ENCODE data around the gene HDAC9. TPM values are rescaled to one million over a fixed set of nuclear protein-coding genes. Genes with fewer than 3 reads are reported as not detected.

HDAC9 gene
- total RNA-seq, 1 experiment from 2014 or later, result 4.3 TPM

- Histone ChIP-seq H3K9me2 (ENCODE audit: insufficient read depth) (no peaks in the 10 kb centered on the region), H3K36me3 (ENCODE audit: control insufficient read depth in 1 of 2, insufficient read depth in 2 of 2, low read length in 2 of 2) (no peaks in the 10 kb centered on the region), H3K27ac (ENCODE audit: low read depth, low read length) (no peak overlapping the region), H3K9ac (ENCODE audit: low read length) (no peak overlapping the region), H2AFZ (ENCODE audit: low read depth, low read length, poor library complexity, severe bottlenecking) (no peak overlapping the region), H3K9me3 (ENCODE audit: control insufficient read depth in 1 of 2, insufficient read depth in 1 of 2, low read depth in 1 of 2, low read length in 2 of 2) (no peaks in the 10 kb centered on the region), H3K4me3 (replicated peaks in 1 of 2; ENCODE audit: low read depth in 1 of 2, low read length in 2 of 2) (no peak overlapping the region), H3K4me1 (ENCODE audit: control insufficient read depth in 1 of 2, insufficient read depth in 2 of 2, low read length in 2 of 2) (peaks cover 3 to 4% of the 10 kb centered on the region in 2 experiments; a peak in 3 of 4 replicates), H3K79me2 (ENCODE audit: insufficient read depth, low read length) (no peaks in the 10 kb centered on the region), H4K20me1 (ENCODE audit: insufficient read depth) (no peaks in the 10 kb centered on the region), H3K4me2 (ENCODE audit: low read length) (no peak overlapping the region), H3K27me3 (ENCODE audit: insufficient read depth, low read length) (no peaks in the 10 kb centered on the region)
- TF ChIP-seq EZH2phosphoT487 (IDR thresholded peaks at IDR 0.05; ENCODE audit: borderline replicate concordance), result no peak
- no peak for TF ChIP-seq TCF7L2 (IDR thresholded peaks at IDR 0.05; ENCODE audit: borderline replicate concordance, extremely low read depth, insufficient read depth, insufficient read length)
- no peak for TF ChIP-seq SRF (IDR thresholded peaks at IDR 0.05; ENCODE audit: low read depth)
- no peak for TF ChIP-seq EZH2 (IDR thresholded peaks at IDR 0.05)
- no peak for TF ChIP-seq SIN3A (IDR thresholded peaks at IDR 0.05; ENCODE audit: low read depth)
- TF ChIP-seq ZBTB33 (IDR thresholded peaks at IDR 0.05; ENCODE audit: extremely low read depth, insufficient replicate concordance, low read length), result no peak
- TF ChIP-seq CBX3 (IDR thresholded peaks at IDR 0.05; ENCODE audit: low read depth), result no peak
- TF ChIP-seq JUND (IDR thresholded peaks at IDR 0.05), result no peak
- no peak for TF ChIP-seq POLR2A (IDR thresholded peaks at IDR 0.05; ENCODE audit: borderline replicate concordance, extremely low read depth, insufficient read depth, insufficient read length)
- TF ChIP-seq, protein P1, sequence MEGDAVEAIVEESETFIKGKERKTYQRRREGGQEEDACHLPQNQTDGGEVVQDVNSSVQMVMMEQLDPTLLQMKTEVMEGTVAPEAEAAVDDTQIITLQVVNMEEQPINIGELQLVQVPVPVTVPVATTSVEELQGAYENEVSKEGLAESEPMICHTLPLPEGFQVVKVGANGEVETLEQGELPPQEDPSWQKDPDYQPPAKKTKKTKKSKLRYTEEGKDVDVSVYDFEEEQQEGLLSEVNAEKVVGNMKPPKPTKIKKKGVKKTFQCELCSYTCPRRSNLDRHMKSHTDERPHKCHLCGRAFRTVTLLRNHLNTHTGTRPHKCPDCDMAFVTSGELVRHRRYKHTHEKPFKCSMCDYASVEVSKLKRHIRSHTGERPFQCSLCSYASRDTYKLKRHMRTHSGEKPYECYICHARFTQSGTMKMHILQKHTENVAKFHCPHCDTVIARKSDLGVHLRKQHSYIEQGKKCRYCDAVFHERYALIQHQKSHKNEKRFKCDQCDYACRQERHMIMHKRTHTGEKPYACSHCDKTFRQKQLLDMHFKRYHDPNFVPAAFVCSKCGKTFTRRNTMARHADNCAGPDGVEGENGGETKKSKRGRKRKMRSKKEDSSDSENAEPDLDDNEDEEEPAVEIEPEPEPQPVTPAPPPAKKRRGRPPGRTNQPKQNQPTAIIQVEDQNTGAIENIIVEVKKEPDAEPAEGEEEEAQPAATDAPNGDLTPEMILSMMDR (IDR thresholded peaks at IDR 0.05 in 2 of 3, conservative IDR thresholded peaks at IDR 0.05 in 1 of 3; ENCODE audit: borderline replicate concordance in 1 of 3, insufficient read depth in 1 of 3, low read depth in 2 of 3, low read length in 2 of 3), result no peak
- TF ChIP-seq SP1 (IDR thresholded peaks at IDR 0.05; ENCODE audit: low read depth), result no peak
- no peak for TF ChIP-seq EGR1 (IDR thresholded peaks at IDR 0.05; ENCODE audit: low read depth)
- TF ChIP-seq, protein P2, sequence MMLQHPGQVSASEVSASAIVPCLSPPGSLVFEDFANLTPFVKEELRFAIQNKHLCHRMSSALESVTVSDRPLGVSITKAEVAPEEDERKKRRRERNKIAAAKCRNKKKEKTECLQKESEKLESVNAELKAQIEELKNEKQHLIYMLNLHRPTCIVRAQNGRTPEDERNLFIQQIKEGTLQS (IDR thresholded peaks at IDR 0.05), result no peak
- TF ChIP-seq ZNF274 (IDR thresholded peaks at IDR 0.05; ENCODE audit: low read depth, low read length), result no peak
- no peak for TF ChIP-seq REST (IDR thresholded peaks at IDR 0.05; ENCODE audit: low read depth)
- no peak for TF ChIP-seq ELF1 (IDR thresholded peaks at IDR 0.05; ENCODE audit: borderline replicate concordance, low read depth)
- BruUV-seq (replicated peaks), result no TSS peak
- intact Hi-C loops (cut with micrococcal nuclease), result no loop called here
- CTCF ChIA-PET, result interaction anchor here (0.8 kb wide), 1 partner anchor 225 kb away, joined by 3 read pairs; no protein-coding TSS in a partner anchor
- POLR2A ChIA-PET, result no interaction called here
- no peak for ATAC-seq
- RAD21 ChIA-PET (ENCODE audit: low non-redundant PET in 1 of 2, low total read pairs in 2 of 2, uncharacterized antibody in 2 of 2, unreplicated experiment in 2 of 2), result no interaction called here
- DNase-seq (ENCODE audit: low read depth, low spot score), result no peak
Observed at GRCh38 chr7:18577096-18577771, 81.7 kb downstream of the HDAC9 start.
